Choroid plexus epithelial cell (primary cell): ENCODE measurements around the gene KCND3.

ENCODE experiments used
- DNase-seq: peaks from one replicate; pipeline ENCODE4 v3.0.0-alpha.2; 2010; ENCODE audit warnings: low read depth
- H3K4me3 ChIP-seq: 2 replicates; pipeline ENCODE4 v1.5.1; 2011; ENCODE audit warnings: low read depth, mild to moderate bottlenecking, control low read depth, low read length, moderate library complexity
- CTCF ChIP-seq: conservative IDR thresholded peaks from 2 replicates; pipeline ENCODE4 v1.5.1; 2011; ENCODE audit warnings: low read depth, mild to moderate bottlenecking, control low read depth, inconsistent platforms, low read length, moderate library complexity

The KCND3 gene

GRCh38 chr1:111880881-111881837 lies 108.3 kb downstream of the KCND3 start:
- no peak for DNase-seq
- no peak for TF ChIP-seq CTCF
- H3K4me3 ChIP-seq: no peak overlapping the region

GRCh38 chr1:111879081-111879480 lies 110.4 kb downstream of the KCND3 start:
- no peak for TF ChIP-seq CTCF
- DNase-seq: no peak
- no peak overlapping the region for H3K4me3 ChIP-seq

DNA sequence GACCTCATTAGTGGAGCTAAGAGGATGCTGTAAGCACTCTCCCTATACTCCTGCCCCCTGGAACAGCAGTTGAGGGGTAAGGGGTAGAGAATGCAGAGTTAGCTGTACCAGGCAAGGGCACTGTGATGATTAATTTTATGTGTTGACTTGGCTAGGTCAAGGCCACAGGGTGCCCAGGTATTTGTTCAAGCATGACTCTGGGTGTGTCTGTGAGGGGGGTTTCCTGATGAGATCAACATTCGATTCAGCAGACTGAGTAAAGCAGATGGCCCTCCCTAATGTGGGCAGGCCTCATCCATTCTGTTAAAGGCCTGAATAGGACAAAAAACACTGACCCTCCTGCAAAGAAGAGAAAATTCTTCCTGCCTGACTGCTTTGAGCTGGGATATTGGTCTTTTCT lies 110.8 kb downstream of the KCND3 start:
- no peak overlapping the region for H3K4me3 ChIP-seq
- no peak for TF ChIP-seq CTCF
- no peak for DNase-seq

DNA sequence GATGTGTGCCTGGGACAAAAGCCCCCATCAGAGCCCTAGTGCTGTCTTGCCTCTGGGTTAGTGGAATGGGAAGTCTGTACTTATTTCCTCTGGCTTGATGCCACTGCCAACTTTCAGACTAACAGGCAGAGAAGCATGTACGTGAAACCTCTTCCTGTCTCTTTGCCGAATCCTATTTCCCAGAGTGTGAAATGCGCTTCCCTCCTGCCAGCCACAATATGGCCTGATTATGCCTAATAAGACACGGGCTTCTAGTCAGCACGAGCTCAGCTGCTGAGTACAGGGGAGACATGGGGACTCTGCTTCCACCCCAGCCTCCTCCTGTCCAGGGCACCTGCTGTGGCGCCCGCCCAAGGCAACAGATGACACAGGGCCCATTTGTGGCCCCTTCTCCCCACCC lies 111.4 kb downstream of the KCND3 start:
- no peak for DNase-seq
- TF ChIP-seq CTCF: no peak
- H3K4me3 ChIP-seq: no peak overlapping the region

DNA sequence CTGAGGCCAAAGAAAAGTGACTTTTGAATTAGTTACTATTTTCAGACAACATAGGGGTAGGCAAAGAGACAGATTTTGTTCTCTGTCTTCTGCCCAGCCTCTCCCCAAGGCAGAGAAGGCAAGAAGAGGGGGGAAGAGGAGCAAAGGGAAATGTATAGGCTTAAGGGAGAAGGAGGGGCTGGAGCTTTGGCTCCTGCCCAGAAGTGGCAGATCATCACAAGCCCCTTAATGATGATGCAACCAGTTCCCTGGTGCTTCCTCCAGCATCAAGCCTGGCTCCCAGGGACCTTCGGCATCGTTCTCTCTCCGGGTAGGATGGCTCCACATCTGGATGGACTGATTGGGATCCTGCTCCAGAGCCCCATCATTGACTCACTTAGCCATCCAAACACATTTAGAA lies 112.8 kb downstream of the KCND3 start:
- no peak for TF ChIP-seq CTCF
- no peak for DNase-seq
- no peak overlapping the region for H3K4me3 ChIP-seq

- no peak overlapping the region for H3K4me3 ChIP-seq
- DNase-seq: no peak
- TF ChIP-seq CTCF: no peak
These were observed 113.8 kb downstream of the KCND3 start for GRCh38 chr1:111875640-111876039.
